HepG2 (cell line): Measurements from ENCODE around the gene ZXDC. TPM values are rescaled to one million over a fixed set of nuclear protein-coding genes. Genes with fewer than 3 reads are reported as not detected.

Experiments
- ATF7-NPFF ChIP-seq: sonication (generic); formaldehyde crosslinking; IDR thresholded peaks from 2 replicates; pipeline ENCODE4 v1.8.1; 2023; ENCODE audit warnings: mild to moderate bottlenecking, low read depth, missing genetic modification reagents, moderate library complexity
- GATA4 ChIP-seq: sonication (generic); IDR thresholded peaks from 2 replicates; pipeline ENCODE4 v1.6.1; 2016; ENCODE audit warnings: antibody characterized with exemption, low read depth, borderline replicate concordance
- MZF1 ChIP-seq: sonication (generic); formaldehyde crosslinking; IDR thresholded peaks from 2 replicates; pipeline ENCODE4 v1.8.1; 2023; ENCODE audit warnings: mild to moderate bottlenecking, missing genetic modification reagents, borderline replicate concordance
- PHF20 ChIP-seq: sonication (generic); formaldehyde crosslinking; IDR thresholded peaks from 2 replicates; pipeline ENCODE4 v1.5.0; 2020; ENCODE audit warnings: mild to moderate bottlenecking, missing genetic modification reagents
- PHF8 ChIP-seq: sonication (generic); formaldehyde crosslinking; IDR thresholded peaks from 2 replicates; pipeline ENCODE4 v1.5.0; 2020; ENCODE audit warnings: missing genetic modification reagents
- SP1 ChIP-seq, 2 experiments: fragments of 450-650 bp in 1 of 2; sonication (generic) in 1 of 2; formaldehyde crosslinking in 1 of 2; IDR thresholded peaks; 2 replicates each; pipeline versions ENCODE4 v1.4.0 to v1.6.1; 2016 to 2020; ENCODE audit warnings: missing genetic modification reagents in 1 of 2
- ZHX2 ChIP-seq, 2 experiments: sonication (generic) in 1 of 2; formaldehyde crosslinking in 1 of 2; IDR thresholded peaks; 2 replicates each; pipeline versions ENCODE4 v1.6.1 to v1.9.0; 2014 to 2022; ENCODE audit warnings: antibody characterized with exemption in 1 of 2, borderline replicate concordance in 1 of 2, inconsistent platforms in 1 of 2, low read depth in 1 of 2, missing genetic modification reagents in 1 of 2
- ZNF121 ChIP-seq: sonication (generic); formaldehyde crosslinking; IDR thresholded peaks from 2 replicates; pipeline ENCODE4 v1.5.0; 2020; ENCODE audit warnings: mild to moderate bottlenecking, missing genetic modification reagents
- ZNF180 ChIP-seq: sonication (generic); formaldehyde crosslinking; IDR thresholded peaks from 2 replicates; pipeline ENCODE4 v1.4.0; 2020; ENCODE audit warnings: low read depth, missing genetic modification reagents, borderline replicate concordance
- ZNF598 ChIP-seq: sonication (generic); formaldehyde crosslinking; IDR thresholded peaks from 2 replicates; pipeline ENCODE4 v1.5.1; 2020; ENCODE audit warnings: mild to moderate bottlenecking, missing genetic modification reagents, borderline replicate concordance
- ZNF724P ChIP-seq: sonication (generic); formaldehyde crosslinking; IDR thresholded peaks from 2 replicates; pipeline ENCODE4 v1.8.0; 2022; ENCODE audit warnings: missing genetic modification reagents, borderline replicate concordance
- ZNF839 ChIP-seq: sonication (generic); formaldehyde crosslinking; IDR thresholded peaks from 2 replicates; pipeline ENCODE4 v1.4.0; 2020; ENCODE audit warnings: missing genetic modification reagents, mild to moderate bottlenecking, borderline replicate concordance
- polyA plus RNA-seq, 8 experiments: library from polyadenylated mRNA; depleted of rRNA in 3 of 8; stranded (reverse) in 7 of 8; unstranded in 1 of 8; fragments of >200 nt; fragmentation: Illumina TruSeq in 4 of 8; extraction: Trizol in 4 of 8; gene quantifications; 2 replicates each; pipeline versions ENCODE4 v1.2.1 to v1.2.3, GENCODE V29; 2011 to 2016; ENCODE audit warnings: low read depth in 4 of 8, missing spikeins in 1 of 8, mixed read lengths in 1 of 8; ENCODE audit not compliant: insufficient read depth in 1 of 8
- total RNA-seq, 5 experiments: library from RNA; depleted of rRNA; stranded (reverse); fragments of >200 nt; fragmentation: Illumina TruSeq; extraction: Trizol; gene quantifications; 2 replicates each; pipeline ENCODE4 v1.2.3, GENCODE V29; 2016; ENCODE audit warnings: low read depth in 1 of 5
- TF ChIP-seq, protein P1 (sequence below): sonication (generic); formaldehyde crosslinking; IDR thresholded peaks from 2 replicates; pipeline ENCODE4 v1.4.0; 2020; ENCODE audit warnings: missing genetic modification reagents
- TF ChIP-seq, protein P2 (sequence below), 2 experiments: IDR thresholded peaks; 2 replicates each; pipeline ENCODE4 v1.6.1; 2011 to 2012; ENCODE audit warnings: low read length in 2 of 2, borderline replicate concordance in 1 of 2, low read depth in 1 of 2, mild to moderate bottlenecking in 1 of 2, moderate library complexity in 1 of 2
- TF ChIP-seq, protein P3 (sequence below): sonication (generic); formaldehyde crosslinking; IDR thresholded peaks from 2 replicates; pipeline ENCODE4 v1.8.1; 2023; ENCODE audit warnings: mild to moderate bottlenecking, inconsistent platforms, moderate library complexity, missing genetic modification reagents, borderline replicate concordance

ZXDC gene
- total and polyA plus RNA-seq, 2 of the 13 experiments (the other 11 are each of a cell fraction or from before 2014, with no cell fraction given) = 17.6 to 21.2 TPM

DNA sequence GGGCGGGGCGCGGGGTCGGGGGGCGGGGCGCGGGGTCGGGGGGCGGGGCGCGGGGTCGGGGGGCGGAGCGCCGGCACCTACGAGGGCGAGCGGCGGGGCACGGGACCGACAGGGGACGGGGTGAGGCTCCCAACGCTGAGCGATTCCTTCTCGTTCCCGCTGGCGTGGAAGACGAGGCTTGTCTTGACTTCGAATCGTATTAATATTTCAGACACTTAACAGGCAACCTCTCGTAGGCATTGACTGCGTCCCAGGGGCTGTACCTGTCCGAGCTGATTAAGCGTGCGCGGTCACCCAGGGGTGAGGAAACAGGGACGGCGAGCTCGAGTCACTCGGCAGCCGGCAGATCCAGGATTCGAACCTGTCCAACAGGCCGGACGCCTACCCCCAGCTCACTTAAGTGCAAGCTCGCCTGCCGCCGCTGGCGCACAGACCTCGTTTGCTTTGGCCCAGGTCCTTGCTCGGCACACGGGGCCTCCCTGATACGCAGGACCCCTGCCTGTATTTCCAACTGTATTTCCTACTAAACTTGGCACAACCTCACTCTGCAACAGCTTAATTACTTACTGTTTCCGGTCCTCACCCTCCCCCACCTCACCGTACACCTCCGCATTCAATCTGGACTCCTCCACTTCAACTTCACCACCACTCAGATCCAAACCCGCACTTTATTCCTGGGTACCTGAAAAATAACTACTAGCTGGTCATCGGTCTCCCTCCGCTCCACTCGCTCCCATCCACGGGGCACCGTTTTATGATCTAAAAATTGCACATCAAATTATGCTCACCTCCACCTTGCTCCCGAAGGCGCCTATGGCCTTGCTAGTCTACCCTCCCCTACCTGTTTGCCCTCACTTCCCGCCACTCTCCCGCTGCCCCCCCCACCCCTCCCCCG lies 722 bp upstream of the ZXDC start (continued):
- TF ChIP-seq ZHX2 (IDR thresholded peaks at IDR 0.05; ENCODE audit: low read depth) (no peak), ZHX2 (CRISPR knock-in tag; IDR thresholded peaks at IDR 0.05; ENCODE audit: borderline replicate concordance) (no peak), GATA4 (no peak), ATF7-NPFF (CRISPR knock-in tag) (no peak), ZNF121 (CRISPR knock-in tag) (no peak), PHF20 (CRISPR knock-in tag) (no peak; the same call in 1 of the 2 replicates), ZNF180 (no peak), SP1 (IDR thresholded peaks at IDR 0.05) (no peak), SP1 (CRISPR knock-in tag; IDR thresholded peaks at IDR 0.05) (no peak), PHF8 (peak; percentile 56; the same call in 1 of the 2 replicates), MZF1 (CRISPR knock-in tag) (no peak), ZNF839 (CRISPR knock-in tag) (no peak), ZNF598 (no peak), ZNF724P (CRISPR knock-in tag) (no peak)
- TF ChIP-seq, protein P1, sequence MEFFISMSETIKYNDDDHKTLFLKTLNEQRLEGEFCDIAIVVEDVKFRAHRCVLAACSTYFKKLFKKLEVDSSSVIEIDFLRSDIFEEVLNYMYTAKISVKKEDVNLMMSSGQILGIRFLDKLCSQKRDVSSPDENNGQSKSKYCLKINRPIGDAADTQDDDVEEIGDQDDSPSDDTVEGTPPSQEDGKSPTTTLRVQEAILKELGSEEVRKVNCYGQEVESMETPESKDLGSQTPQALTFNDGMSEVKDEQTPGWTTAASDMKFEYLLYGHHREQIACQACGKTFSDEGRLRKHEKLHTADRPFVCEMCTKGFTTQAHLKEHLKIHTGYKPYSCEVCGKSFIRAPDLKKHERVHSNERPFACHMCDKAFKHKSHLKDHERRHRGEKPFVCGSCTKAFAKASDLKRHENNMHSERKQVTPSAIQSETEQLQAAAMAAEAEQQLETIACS (CRISPR knock-in tag) = no peak; the same call in none of the 2 replicates
- TF ChIP-seq, protein P2, sequence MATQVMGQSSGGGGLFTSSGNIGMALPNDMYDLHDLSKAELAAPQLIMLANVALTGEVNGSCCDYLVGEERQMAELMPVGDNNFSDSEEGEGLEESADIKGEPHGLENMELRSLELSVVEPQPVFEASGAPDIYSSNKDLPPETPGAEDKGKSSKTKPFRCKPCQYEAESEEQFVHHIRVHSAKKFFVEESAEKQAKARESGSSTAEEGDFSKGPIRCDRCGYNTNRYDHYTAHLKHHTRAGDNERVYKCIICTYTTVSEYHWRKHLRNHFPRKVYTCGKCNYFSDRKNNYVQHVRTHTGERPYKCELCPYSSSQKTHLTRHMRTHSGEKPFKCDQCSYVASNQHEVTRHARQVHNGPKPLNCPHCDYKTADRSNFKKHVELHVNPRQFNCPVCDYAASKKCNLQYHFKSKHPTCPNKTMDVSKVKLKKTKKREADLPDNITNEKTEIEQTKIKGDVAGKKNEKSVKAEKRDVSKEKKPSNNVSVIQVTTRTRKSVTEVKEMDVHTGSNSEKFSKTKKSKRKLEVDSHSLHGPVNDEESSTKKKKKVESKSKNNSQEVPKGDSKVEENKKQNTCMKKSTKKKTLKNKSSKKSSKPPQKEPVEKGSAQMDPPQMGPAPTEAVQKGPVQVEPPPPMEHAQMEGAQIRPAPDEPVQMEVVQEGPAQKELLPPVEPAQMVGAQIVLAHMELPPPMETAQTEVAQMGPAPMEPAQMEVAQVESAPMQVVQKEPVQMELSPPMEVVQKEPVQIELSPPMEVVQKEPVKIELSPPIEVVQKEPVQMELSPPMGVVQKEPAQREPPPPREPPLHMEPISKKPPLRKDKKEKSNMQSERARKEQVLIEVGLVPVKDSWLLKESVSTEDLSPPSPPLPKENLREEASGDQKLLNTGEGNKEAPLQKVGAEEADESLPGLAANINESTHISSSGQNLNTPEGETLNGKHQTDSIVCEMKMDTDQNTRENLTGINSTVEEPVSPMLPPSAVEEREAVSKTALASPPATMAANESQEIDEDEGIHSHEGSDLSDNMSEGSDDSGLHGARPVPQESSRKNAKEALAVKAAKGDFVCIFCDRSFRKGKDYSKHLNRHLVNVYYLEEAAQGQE (IDR thresholded peaks at IDR 0.05; ENCODE audit: borderline replicate concordance in 1 of 2, low read depth in 1 of 2, low read length in 2 of 2) = no peak
- TF ChIP-seq, protein P3, sequence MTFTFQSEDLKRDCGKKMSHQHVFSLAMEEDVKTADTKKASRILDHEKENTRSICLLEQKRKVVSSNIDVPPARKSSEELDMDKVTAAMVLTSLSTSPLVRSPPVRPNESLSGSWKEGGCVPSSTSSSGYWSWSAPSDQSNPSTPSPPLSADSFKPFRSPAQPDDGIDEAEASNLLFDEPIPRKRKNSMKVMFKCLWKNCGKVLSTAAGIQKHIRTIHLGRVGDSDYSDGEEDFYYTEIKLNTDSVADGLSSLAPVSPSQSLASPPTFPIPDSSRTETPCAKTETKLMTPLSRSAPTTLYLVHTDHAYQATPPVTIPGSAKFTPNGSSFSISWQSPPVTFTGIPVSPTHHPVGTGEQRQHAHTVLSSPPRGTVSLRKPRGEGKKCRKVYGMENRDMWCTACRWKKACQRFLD (CRISPR knock-in tag) = no peak
